ENCODE results near the gene SLC24A4.
A peak's percentile ranks its signal among the peaks of the same experiment; 100 is the strongest.

DNA sequence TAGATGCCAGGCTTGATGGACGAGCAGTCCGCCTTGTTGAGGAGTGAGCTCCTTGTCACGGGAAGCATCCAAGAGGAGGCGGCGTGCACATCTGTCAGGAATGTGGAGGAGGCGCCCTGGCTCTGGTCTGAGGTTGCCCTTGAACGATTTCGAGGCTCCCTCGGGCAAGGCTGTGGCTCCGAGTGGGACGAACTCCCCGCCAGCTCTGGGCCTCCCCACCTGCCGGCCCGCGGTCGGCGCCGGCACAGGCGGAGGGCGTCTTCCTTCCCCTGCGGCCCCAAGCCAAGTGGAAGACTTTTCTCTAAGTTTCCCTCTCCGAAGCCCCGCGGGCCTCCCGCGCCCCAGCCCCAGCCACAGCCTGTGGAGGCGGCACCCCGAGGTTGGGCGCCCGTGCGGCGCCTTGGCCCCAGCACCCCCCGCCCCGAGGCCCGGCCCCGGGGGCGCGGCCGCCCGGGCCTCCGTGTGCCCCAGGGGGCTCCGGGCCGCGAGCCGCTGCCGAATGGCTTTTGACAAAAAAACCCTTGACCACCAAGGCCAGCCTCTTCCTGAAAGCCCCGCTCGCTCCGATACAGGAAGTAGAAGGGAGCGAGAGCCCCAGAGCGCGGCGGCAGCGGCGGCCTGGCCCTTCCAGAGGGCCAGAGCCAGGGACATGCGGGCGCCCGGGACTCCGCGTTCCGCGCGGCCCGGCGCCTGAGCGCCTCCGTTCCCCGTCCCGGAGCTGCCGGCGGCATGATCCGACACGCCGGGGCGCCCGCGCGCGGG lies 190.4 kb downstream of the SLC24A4 start, which contains the start of gene RIN3:
- TF ChIP-seq EZH2 (IDR thresholded peaks at IDR 0.05) (no peak), POLR2AphosphoS5 (IDR thresholded peaks at IDR 0.05; ENCODE audit: low read depth, low read length) (peak; percentile 32; the same call in 1 of the 2 replicates), POLR2A (IDR thresholded peaks at IDR 0.05; ENCODE audit: borderline replicate concordance, extremely low read depth, insufficient read depth, insufficient read length) (no peak), CBX3 (IDR thresholded peaks at IDR 0.05; ENCODE audit: low read depth) (no peak), RAD21 (IDR thresholded peaks at IDR 0.05; ENCODE audit: low read depth) (no peak), EZH2phosphoT487 (IDR thresholded peaks at IDR 0.05; ENCODE audit: borderline replicate concordance) (no peak), YY1 (IDR thresholded peaks at IDR 0.05; ENCODE audit: extremely low read depth, insufficient replicate concordance, low read depth, low read length) (no peak), TCF7L2 (IDR thresholded peaks at IDR 0.05; ENCODE audit: borderline replicate concordance, extremely low read depth, insufficient read depth, insufficient read length) (no peak)
- TF ChIP-seq, protein P1, sequence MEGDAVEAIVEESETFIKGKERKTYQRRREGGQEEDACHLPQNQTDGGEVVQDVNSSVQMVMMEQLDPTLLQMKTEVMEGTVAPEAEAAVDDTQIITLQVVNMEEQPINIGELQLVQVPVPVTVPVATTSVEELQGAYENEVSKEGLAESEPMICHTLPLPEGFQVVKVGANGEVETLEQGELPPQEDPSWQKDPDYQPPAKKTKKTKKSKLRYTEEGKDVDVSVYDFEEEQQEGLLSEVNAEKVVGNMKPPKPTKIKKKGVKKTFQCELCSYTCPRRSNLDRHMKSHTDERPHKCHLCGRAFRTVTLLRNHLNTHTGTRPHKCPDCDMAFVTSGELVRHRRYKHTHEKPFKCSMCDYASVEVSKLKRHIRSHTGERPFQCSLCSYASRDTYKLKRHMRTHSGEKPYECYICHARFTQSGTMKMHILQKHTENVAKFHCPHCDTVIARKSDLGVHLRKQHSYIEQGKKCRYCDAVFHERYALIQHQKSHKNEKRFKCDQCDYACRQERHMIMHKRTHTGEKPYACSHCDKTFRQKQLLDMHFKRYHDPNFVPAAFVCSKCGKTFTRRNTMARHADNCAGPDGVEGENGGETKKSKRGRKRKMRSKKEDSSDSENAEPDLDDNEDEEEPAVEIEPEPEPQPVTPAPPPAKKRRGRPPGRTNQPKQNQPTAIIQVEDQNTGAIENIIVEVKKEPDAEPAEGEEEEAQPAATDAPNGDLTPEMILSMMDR (IDR thresholded peaks at IDR 0.05 in 2 of 3, conservative IDR thresholded peaks at IDR 0.05 in 1 of 3; ENCODE audit: borderline replicate concordance in 1 of 3, insufficient read depth in 1 of 3, low read depth in 2 of 3, low read length in 2 of 3), result no peak
- TF ChIP-seq, protein P2, sequence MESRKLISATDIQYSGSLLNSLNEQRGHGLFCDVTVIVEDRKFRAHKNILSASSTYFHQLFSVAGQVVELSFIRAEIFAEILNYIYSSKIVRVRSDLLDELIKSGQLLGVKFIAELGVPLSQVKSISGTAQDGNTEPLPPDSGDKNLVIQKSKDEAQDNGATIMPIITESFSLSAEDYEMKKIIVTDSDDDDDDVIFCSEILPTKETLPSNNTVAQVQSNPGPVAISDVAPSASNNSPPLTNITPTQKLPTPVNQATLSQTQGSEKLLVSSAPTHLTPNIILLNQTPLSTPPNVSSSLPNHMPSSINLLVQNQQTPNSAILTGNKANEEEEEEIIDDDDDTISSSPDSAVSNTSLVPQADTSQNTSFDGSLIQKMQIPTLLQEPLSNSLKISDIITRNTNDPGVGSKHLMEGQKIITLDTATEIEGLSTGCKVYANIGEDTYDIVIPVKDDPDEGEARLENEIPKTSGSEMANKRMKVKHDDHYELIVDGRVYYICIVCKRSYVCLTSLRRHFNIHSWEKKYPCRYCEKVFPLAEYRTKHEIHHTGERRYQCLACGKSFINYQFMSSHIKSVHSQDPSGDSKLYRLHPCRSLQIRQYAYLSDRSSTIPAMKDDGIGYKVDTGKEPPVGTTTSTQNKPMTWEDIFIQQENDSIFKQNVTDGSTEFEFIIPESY (IDR thresholded peaks at IDR 0.05; ENCODE audit: extremely low read depth, insufficient replicate concordance, low read length), result no peak
- TF ChIP-seq, protein P3, sequence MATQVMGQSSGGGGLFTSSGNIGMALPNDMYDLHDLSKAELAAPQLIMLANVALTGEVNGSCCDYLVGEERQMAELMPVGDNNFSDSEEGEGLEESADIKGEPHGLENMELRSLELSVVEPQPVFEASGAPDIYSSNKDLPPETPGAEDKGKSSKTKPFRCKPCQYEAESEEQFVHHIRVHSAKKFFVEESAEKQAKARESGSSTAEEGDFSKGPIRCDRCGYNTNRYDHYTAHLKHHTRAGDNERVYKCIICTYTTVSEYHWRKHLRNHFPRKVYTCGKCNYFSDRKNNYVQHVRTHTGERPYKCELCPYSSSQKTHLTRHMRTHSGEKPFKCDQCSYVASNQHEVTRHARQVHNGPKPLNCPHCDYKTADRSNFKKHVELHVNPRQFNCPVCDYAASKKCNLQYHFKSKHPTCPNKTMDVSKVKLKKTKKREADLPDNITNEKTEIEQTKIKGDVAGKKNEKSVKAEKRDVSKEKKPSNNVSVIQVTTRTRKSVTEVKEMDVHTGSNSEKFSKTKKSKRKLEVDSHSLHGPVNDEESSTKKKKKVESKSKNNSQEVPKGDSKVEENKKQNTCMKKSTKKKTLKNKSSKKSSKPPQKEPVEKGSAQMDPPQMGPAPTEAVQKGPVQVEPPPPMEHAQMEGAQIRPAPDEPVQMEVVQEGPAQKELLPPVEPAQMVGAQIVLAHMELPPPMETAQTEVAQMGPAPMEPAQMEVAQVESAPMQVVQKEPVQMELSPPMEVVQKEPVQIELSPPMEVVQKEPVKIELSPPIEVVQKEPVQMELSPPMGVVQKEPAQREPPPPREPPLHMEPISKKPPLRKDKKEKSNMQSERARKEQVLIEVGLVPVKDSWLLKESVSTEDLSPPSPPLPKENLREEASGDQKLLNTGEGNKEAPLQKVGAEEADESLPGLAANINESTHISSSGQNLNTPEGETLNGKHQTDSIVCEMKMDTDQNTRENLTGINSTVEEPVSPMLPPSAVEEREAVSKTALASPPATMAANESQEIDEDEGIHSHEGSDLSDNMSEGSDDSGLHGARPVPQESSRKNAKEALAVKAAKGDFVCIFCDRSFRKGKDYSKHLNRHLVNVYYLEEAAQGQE (IDR thresholded peaks at IDR 0.05; ENCODE audit: low read depth), result no peak
- TF ChIP-seq, protein P4, sequence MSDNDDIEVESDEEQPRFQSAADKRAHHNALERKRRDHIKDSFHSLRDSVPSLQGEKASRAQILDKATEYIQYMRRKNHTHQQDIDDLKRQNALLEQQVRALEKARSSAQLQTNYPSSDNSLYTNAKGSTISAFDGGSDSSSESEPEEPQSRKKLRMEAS (IDR thresholded peaks at IDR 0.05), result no peak
- TF ChIP-seq, protein P5, sequence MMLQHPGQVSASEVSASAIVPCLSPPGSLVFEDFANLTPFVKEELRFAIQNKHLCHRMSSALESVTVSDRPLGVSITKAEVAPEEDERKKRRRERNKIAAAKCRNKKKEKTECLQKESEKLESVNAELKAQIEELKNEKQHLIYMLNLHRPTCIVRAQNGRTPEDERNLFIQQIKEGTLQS (IDR thresholded peaks at IDR 0.05), result no peak
